ENCODE data around the gene LHB. TPM values are rescaled to one million over a fixed set of nuclear protein-coding genes. Genes with fewer than 3 reads are reported as not detected.
"Not testable (repeated sequence)": the region's sequence is repeated elsewhere in the genome, so short reads cannot be mapped to it uniquely, and the experiment has no call there.

LHB gene
- total RNA-seq (not detected), polyA plus RNA-seq (not detected)
- long read RNA-seq, donor 1, partial matches to known transcripts, result 0 of 1 reads
- long read RNA-seq, donor 1, other reads (novel, unspliced or antisense), result 0 of 1 reads
- long read RNA-seq, donor 2, result 0 reads
- long read RNA-seq, donor 3, partial matches to known transcripts, result 0 of 1 reads
- long read RNA-seq, donor 3, other reads (novel, unspliced or antisense), result 1 of 1 reads
- long read RNA-seq, donor 4, result 0 reads

DNA sequence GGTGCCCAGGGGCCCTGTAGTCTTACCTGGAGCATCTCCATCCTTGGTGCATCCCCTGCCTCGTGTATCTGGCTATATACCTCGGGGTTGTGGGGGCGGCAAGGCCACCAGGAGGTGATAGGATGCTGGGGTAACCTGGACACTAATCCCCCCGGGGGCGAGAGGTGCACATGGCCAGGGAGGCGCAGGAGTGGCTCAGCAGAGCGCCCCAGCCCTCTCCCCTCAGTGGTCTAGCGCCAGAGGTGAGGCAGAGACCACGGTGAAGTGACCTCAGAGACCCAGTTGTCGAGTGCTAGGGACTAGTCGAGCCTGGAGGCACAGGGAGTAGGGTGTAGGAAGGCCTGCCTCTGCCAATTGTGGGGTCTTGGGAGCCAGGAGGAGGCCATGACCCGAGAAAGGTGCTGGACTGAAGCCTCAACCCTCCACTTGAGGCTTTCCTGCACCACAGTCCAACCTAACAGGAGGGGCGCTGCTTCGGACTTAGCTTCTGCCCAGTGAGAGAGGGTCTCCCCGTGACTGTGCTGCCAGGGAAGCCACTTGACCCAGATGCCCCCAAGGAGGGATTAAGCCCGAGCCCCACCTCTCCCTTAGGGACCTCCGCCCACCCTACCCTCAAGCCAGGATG is at the start of gene LHB:
Gene LHB, minus strand, starts transcription at position 51 of the 625 bp plus-strand sequence. Its CDS starts 10 bp downstream, at position 41.
- H3K27ac ChIP-seq (ENCODE audit: low read length), result no peak within 1 kb of the TSS
- H3K27me3 ChIP-seq (ENCODE audit: control insufficient read depth, insufficient read depth), result no peaks in the 10 kb centered on the region
- H3K4me1 ChIP-seq (ENCODE audit: control insufficient read depth, insufficient read depth, low read length), result no peaks in the 10 kb centered on the region
- ATAC-seq (no peak), DNase-seq (no peak)
- H3K4me3 ChIP-seq (ENCODE audit: low read length), result peak within 1 kb of the TSS; percentile 53
- H3K9me3 ChIP-seq (ENCODE audit: control insufficient read depth, low read length), result no peaks in the 10 kb centered on the region
- 71% methylated on average over 17 of the region's 17 CpGs for WGBS
- intact Hi-C loops (cut with DNase I), result no loop called here

DNA sequence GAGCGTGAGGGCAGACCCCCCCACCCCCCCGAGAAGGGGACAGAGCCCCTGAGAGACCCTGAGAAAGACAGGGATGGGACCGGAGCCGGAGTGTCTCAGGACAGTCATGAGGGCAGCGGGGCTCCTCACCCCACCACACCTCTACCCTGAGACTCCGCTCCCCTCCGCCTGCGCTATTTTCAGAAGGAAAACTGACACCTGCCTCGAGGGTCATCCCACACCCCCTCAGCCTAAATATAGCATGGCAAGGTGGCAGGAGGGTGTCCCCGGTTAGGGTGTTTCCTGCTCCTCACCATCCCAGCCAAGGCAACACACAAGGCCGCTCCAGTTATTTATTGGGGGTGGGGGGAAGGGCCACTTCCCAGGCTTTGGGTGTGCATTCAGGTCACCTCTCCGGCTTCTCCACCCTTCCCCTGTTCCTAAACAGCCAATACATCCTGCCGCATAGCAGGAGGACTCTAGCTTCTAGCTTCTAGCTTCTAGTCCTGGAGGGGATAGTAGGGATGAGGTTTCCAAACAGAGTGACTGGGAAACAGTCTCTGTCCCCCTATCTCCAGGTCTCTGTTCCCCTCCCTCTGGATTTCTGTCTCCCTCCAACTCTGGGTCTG is 49.1 kb upstream of the LHB start:
- 31% methylated on average over 12 of the region's 13 CpGs for WGBS
- peak; percentile 28 to 59 for ATAC-seq
- Histone ChIP-seq H3K27me3 (ENCODE audit: control insufficient read depth, insufficient read depth) (no peaks in the 10 kb centered on the region), H3K4me3 (ENCODE audit: low read length) (no peak overlapping the region), H3K4me1 (ENCODE audit: control insufficient read depth, insufficient read depth, low read length) (no peaks in the 10 kb centered on the region), H3K27ac (ENCODE audit: low read length) (no peak overlapping the region), H3K9me3 (ENCODE audit: control insufficient read depth, low read length) (no peaks in the 10 kb centered on the region)
- no peak for DNase-seq
- intact Hi-C loops (cut with DNase I), result no loop called here

DNA sequence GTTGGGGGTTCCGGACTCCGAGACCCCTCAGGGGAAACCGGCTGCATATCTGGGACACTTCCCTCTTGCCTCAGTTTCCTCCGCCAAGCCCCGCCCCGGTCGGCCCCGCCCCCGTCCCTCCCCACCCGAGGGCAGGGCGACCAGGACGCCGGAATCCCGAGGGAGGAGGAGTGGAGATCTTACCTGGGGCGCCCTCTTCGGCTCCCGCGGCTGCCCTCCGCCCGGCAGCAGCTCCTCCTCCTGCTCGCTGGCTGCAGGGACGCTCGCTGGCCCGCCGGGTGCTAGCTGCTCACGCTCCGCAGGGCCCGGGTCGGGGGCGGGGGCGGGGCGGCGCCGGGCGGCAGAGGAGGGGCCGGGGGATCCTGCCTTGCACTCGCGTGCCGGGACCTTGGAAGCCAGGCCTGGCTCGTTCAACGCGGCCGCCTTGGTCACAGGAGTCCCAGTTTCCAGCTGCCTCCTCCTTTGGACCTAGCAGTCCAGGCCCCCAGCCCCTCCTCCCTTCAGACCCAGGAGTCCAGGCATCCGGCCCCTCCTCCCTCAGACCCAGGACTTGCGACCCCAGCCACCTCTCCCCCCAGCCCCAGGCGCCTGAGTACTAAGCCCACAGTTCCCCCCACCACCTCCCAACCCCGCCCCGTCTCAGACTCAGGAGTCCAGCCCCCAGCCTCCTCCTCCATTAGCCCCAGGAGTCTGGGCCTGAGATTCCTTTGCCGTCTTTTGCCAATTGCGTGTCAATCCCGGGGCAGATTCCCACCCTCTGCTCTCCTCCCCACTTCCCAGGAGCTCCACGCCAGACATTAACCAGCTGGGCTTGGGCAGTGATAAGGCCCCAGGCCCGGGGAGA is 48.1 kb upstream of the LHB start, which contains the start of gene NTF4:
Gene NTF4, minus strand, starts transcription at position 51 of the 844 bp plus-strand sequence. CDS start 2,821 bp downstream, outside the sequence.
- Histone ChIP-seq H3K4me1 (ENCODE audit: control insufficient read depth, insufficient read depth, low read length) (no peaks in the 10 kb centered on the region), H3K27ac (ENCODE audit: low read length) (peak within 1 kb of the TSS; percentile 43), H3K27me3 (ENCODE audit: control insufficient read depth, insufficient read depth) (no peaks in the 10 kb centered on the region), H3K4me3 (ENCODE audit: low read length) (peak within 1 kb of the TSS; percentile 40), H3K9me3 (ENCODE audit: control insufficient read depth, low read length) (no peaks in the 10 kb centered on the region)
- peak; percentile 47 to 56 for ATAC-seq
- peak; percentile 28 to 75 (median 64) for DNase-seq
- intact Hi-C loops (cut with DNase I), result no loop called here
- 3% methylated on average over 53 of the region's 53 CpGs for WGBS

DNA sequence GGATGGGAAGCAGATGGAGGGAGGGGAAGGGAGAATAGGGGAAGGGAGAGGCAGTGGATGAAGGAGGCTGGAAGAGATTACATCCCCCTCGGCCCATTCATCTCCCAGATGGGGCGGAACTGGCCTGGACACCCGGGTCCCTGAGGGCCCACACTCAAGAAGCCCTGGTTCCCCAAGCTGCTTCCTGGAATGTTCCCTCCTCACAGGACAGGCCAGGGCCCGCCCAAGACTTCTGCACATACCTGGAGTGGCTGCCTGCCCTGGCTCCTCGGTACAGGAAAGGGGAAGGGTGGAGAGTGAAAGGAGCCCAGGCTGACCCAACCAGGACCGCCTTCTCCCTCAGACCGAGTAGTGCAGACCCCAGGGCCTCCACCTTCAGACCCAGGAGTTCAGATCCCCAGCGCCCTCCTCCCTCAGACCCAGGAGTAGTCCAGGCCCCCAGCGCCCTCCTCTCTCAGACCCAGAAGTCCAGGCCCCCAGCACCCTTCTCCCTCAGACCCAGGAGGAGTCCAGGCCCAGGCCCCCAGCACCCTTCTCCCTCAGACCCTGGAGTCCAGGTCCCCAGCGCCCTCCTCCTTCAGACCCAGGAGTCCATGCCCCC is 47.2 kb upstream of the LHB start:
- H3K4me1 ChIP-seq (ENCODE audit: control insufficient read depth, insufficient read depth, low read length), result no peaks in the 10 kb centered on the region

DNA sequence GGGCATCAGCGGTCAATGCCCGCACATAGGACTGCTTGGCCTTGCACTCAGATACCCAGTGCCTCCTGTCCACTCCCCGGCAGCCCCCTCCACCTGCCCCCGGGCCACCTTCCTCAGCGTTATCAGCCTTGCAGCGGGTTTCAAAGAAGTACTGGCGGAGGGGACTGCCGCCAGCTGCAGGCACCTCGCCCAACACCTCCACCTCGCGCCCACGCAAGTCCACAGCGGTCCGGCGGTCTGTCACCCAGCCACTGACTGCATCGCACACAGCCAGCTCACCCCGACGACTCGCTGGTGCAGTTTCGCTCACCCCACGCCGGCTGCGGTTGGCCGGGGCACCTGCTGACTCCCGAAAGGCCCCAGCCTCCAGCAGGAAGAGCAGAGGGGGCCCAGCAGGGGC is 44.6 kb upstream of the LHB start:
- Histone ChIP-seq H3K27me3 (ENCODE audit: control insufficient read depth, insufficient read depth) (no peaks in the 10 kb centered on the region), H3K27ac (ENCODE audit: low read length) (no peak overlapping the region), H3K4me1 (ENCODE audit: control insufficient read depth, insufficient read depth, low read length) (no peaks in the 10 kb centered on the region), H3K9me3 (ENCODE audit: control insufficient read depth, low read length) (no peaks in the 10 kb centered on the region), H3K4me3 (ENCODE audit: low read length) (no peak overlapping the region)
- ATAC-seq (no peak), DNase-seq (no peak)
- WGBS, result 72% methylated on average over 25 of the region's 25 CpGs
- intact Hi-C loops (cut with DNase I), result no loop called here

More for the DNA sequence above, 47.2 kb upstream of the LHB start:
- DNase-seq, result no peak
- no peaks in the 10 kb centered on the region for H3K9me3 ChIP-seq (ENCODE audit: control insufficient read depth, low read length)
- H3K4me3 ChIP-seq (ENCODE audit: low read length), result no peak overlapping the region
- no peaks in the 10 kb centered on the region for H3K27me3 ChIP-seq (ENCODE audit: control insufficient read depth, insufficient read depth)
- WGBS, result 55% methylated on average over 10 of the region's 10 CpGs
- ATAC-seq, result peak in 1 of 2 donors; percentile 6
- intact Hi-C loops (cut with DNase I), result no loop called here
- H3K27ac ChIP-seq (ENCODE audit: low read length), result no peak overlapping the region

DNA sequence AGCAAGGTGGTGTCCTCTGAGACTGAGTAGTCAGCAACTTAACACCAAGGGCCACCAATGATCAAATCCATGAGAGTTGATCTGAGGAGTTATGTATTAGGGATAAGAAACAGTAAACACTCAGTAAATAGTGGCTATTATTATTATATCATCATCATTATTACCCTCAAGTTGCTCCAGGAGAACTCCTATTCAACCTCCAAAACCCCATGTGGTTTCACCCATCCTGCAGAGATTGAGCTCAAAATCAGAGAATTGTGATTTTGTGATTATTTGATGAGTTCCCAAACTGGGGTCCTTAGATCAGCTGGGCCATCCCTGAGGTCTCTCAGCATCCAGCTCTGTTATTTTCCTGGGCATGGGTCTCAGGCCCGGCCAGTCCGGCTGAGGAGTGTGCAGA is 44.1 kb upstream of the LHB start:
- Histone ChIP-seq H3K27me3 (ENCODE audit: control insufficient read depth, insufficient read depth) (no peaks in the 10 kb centered on the region), H3K9me3 (ENCODE audit: control insufficient read depth, low read length) (no peaks in the 10 kb centered on the region), H3K4me1 (ENCODE audit: control insufficient read depth, insufficient read depth, low read length) (no peaks in the 10 kb centered on the region), H3K27ac (ENCODE audit: low read length) (no peak overlapping the region), H3K4me3 (ENCODE audit: low read length) (no peak overlapping the region)
- intact Hi-C loops (cut with DNase I), result no loop called here
- 96% methylated on average over 2 of the region's 2 CpGs for WGBS
- DNase-seq (no peak), ATAC-seq (no peak)

DNA sequence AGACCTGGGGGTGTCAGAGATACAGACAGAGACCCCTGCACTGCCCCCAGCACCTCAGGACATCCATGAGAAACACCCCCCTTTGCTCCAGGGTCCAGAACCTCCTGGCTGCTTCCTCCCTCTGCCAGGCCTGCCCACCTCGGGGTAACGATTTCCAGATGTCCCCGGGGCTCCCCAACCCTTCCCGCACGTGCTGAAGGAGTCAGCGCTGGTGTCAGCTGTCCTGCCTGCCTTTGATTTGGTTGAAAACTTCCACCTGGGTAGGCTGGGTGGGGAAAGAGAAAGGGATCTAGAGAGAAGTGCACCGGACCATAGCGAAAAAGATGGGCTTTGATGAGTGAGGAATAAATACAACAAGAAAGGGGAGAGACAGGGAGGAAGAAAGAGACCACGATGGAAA is 42.2 kb upstream of the LHB start:
- Histone ChIP-seq H3K27ac (ENCODE audit: low read length) (no peak overlapping the region), H3K9me3 (ENCODE audit: control insufficient read depth, low read length) (no peaks in the 10 kb centered on the region), H3K27me3 (ENCODE audit: control insufficient read depth, insufficient read depth) (no peaks in the 10 kb centered on the region), H3K4me1 (ENCODE audit: control insufficient read depth, insufficient read depth, low read length) (no peaks in the 10 kb centered on the region), H3K4me3 (ENCODE audit: low read length) (no peak overlapping the region)
- WGBS, result 56% methylated on average over 9 of the region's 9 CpGs
- ATAC-seq, result no peak
- no peak for DNase-seq
- intact Hi-C loops (cut with DNase I), result no loop called here

DNA sequence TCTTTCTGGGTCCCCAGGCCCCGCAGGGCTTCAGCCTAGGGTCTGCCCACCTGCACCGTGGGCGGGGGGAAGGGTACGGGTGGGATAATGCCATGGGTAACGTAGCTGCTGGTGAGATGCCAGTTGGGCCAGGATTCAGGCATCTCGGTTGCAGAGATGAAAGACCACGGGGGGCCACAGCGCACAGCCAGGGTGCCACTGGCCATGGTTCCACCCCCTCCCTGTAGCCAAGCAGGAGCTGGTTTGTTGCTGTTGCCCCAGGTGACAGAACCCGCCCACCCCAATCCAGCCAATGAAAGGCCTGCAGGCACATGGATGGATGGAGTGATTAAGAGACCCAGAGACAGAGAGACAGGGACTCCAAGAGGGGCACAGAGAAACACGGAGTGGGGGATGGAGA is 41.7 kb upstream of the LHB start:
- WGBS, result 51% methylated on average over 10 of the region's 10 CpGs
- no peak overlapping the region for H3K4me3 ChIP-seq (ENCODE audit: low read length)
- ATAC-seq, result no peak
- H3K27me3 ChIP-seq (ENCODE audit: control insufficient read depth, insufficient read depth), result no peaks in the 10 kb centered on the region
- H3K4me1 ChIP-seq (ENCODE audit: control insufficient read depth, insufficient read depth, low read length), result no peaks in the 10 kb centered on the region
- intact Hi-C loops (cut with DNase I), result no loop called here
- H3K9me3 ChIP-seq (ENCODE audit: control insufficient read depth, low read length), result no peaks in the 10 kb centered on the region
- no peak overlapping the region for H3K27ac ChIP-seq (ENCODE audit: low read length)
- DNase-seq, result no peak

DNA sequence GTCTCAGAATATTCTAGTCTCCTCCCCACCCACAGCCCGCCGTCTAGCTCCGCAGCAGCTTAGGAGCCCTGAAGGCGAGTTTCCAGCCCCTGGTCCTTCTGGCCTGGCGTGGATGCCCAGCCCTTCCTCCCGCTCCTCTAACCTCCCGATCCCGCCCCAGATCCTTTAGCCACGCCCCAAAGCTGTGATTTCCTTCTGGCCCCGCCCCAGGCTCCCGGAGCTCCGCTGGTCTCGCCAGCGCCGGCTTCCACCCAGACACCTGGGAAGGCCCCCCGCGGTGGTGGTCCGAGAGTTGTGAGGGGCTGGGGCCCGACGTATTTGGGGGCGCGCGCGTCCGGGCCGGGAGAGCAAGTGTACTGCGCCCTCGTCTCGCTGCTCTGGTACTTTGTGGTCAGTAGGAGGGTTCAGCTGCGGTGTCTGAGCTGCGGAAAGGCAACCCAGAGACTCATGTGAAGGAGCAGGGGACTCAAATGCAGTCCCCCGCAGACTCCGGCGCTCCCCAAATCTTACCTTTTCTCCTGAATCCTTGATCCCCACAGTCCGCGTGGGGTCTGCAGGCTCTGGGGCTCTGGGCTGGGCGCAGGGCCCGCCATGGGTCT is 40.8 kb upstream of the LHB start, which contains the start of gene CGB7:
Gene CGB7, minus strand, starts transcription at position 114 of the 599 bp plus-strand sequence. CDS start 2,374 bp downstream, outside the sequence.
- no peaks in the 10 kb centered on the region for H3K9me3 ChIP-seq (ENCODE audit: control insufficient read depth, low read length)
- H3K27me3 ChIP-seq (ENCODE audit: control insufficient read depth, insufficient read depth), result no peaks in the 10 kb centered on the region
- H3K4me1 ChIP-seq (ENCODE audit: control insufficient read depth, insufficient read depth, low read length), result no peaks in the 10 kb centered on the region
- DNase-seq (peak; percentile 79 to 90 (median 90)), ATAC-seq (peak; percentile 80 to 87)
- intact Hi-C loops (cut with DNase I), result no loop called here
- no peak within 1 kb of the TSS for H3K27ac ChIP-seq (ENCODE audit: low read length)
- 4% methylated on average over 38 of the region's 38 CpGs for WGBS
- peak within 1 kb of the TSS; percentile 49 for H3K4me3 ChIP-seq (ENCODE audit: low read length)

DNA sequence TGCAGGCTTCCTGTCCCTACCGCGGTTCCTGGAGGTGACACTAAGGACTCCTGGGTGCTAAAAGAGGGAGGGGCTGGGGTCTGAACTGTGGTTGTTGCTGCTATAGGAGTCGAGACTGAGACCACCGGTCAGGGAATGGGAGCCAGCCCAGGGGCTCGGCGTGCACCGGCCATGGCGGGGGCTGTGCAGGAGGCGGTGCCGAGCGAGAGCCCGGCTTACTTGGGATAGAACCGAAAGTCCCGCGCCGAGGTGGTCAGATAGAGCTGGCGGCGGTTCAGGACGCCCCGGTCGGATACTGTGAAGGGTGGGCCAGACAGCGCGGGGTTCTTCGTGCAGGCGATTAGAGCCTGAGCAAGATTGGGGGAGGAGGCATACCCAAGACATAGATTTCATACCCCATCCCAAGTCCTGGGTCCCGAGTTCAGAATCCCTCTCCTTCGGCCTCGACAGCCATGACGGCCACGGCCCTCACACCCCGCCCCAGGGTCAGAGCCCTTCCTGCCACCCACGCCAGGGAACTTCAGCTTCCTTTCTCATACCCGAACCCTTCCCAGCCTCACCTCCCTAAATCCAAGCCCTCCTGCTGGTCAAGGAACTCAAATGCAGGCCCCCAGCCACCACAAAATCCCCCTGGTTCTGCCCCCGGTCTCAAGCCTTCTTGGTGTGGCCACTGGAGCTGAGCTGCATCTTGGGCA is 40.2 kb upstream of the LHB start:
- ATAC-seq, result peak; percentile 10 to 45
- intact Hi-C loops (cut with DNase I); H3K4me1 ChIP-seq (ENCODE audit: control insufficient read depth, insufficient read depth, low read length); H3K27ac ChIP-seq (ENCODE audit: low read length); H3K9me3 ChIP-seq (ENCODE audit: control insufficient read depth, low read length); DNase-seq; H3K27me3 ChIP-seq (ENCODE audit: control insufficient read depth, insufficient read depth): not testable (repeated sequence)
- 3% methylated on average over 34 of the region's 34 CpGs for WGBS
- H3K4me3 ChIP-seq (ENCODE audit: low read length), result peak overlapping the region; percentile 49
